SU-DHL-6 (cell line): ENCODE results near the gene ANXA10.

Experiments used
- EZH2phosphoT487 ChIP-seq: fragments of 200-600 bp; sonication (generic), shearing (Covaris generic); conservative IDR thresholded peaks from 2 replicates; pipeline ENCODE4 v1.6.1; 2018; ENCODE audit warnings: mild to moderate bottlenecking, antibody characterized with exemption, low read length, moderate library complexity, mixed read lengths
- TF ChIP-seq, protein P1 (sequence below): fragments of 200-600 bp; sonication (generic); IDR thresholded peaks from one replicate; pipeline ENCODE4 v1.5.1; 2017; ENCODE audit warnings: antibody characterized with exemption, mild to moderate bottlenecking, low read length, moderate library complexity; ENCODE audit not compliant: insufficient read depth, poor library complexity, severe bottlenecking

DNA sequence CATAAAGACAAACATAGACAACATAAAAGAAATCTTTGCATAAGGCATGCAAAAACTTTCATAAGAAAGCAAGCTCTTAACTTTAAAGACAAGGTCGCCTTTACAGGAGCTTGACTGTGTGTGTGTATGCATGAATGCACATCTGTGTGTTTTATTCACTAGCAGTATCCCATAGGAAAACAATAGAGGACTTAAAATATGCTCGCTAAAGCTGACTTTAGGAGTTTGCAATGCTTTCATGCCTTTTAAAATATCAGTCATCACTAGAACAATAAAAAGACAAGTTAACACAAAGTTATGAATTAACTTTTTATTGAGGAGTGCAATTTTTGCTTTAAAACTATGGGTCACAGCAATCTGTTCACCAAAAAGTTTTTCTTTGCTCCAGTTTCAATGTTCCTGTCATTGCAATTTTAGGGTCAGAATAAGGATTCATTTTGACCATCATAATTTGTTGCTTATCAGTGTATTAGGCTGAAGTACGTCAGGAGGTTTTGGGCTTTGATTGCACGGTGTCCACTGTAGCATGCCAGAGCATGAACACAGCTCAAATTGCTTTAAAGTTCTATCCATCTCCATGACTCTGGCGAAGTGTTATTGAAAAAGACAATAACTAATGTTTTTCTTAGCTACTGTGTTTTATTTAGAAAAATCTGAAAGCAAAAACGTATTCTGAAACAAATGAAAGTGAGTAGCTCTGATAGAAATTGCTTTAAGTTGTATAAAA is 36.9 kb downstream of the ANXA10 start:
- TF ChIP-seq, protein P1, sequence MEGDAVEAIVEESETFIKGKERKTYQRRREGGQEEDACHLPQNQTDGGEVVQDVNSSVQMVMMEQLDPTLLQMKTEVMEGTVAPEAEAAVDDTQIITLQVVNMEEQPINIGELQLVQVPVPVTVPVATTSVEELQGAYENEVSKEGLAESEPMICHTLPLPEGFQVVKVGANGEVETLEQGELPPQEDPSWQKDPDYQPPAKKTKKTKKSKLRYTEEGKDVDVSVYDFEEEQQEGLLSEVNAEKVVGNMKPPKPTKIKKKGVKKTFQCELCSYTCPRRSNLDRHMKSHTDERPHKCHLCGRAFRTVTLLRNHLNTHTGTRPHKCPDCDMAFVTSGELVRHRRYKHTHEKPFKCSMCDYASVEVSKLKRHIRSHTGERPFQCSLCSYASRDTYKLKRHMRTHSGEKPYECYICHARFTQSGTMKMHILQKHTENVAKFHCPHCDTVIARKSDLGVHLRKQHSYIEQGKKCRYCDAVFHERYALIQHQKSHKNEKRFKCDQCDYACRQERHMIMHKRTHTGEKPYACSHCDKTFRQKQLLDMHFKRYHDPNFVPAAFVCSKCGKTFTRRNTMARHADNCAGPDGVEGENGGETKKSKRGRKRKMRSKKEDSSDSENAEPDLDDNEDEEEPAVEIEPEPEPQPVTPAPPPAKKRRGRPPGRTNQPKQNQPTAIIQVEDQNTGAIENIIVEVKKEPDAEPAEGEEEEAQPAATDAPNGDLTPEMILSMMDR: no peak
- no peak for TF ChIP-seq EZH2phosphoT487
